ENCODE measurements around the gene SPTLC2. TPM values are rescaled to one million over a fixed set of nuclear protein-coding genes. Genes with fewer than 3 reads are reported as not detected.

The SPTLC2 gene
- total and polyA plus RNA-seq, 2 of the 13 experiments (the other 11 are each of a cell fraction or from before 2014, with no cell fraction given) = 17.4 to 17.5 TPM

GRCh38 chr14:77502109-77502782 lies 114.2 kb downstream of the SPTLC2 start:
- POLR2A ChIA-PET = no interaction called here
- DNase-seq (ENCODE audit: low spot score) (peak; percentile 88), FAIRE-seq (peak; percentile 94), ATAC-seq (peak; percentile 68)
- intact Hi-C loops (cut with micrococcal nuclease; ENCODE audit: unreplicated experiment) (loop anchor here (5.0 kb wide), 1 partner anchor 540 kb away; no protein-coding TSS in a partner anchor), in situ Hi-C loops (cut with HindIII; ENCODE audit: extremely low pct_ligation_motif_present, low pct_unique_long_range_greater_than_20kb) (no loop called here)
- no peaks in the 10 kb centered on the region for H4K20me1 ChIP-seq (ENCODE audit: insufficient read depth, low read length)
- H2AFZ ChIP-seq (ENCODE audit: low read length) = no peak overlapping the region
- H3K27me3 ChIP-seq (ENCODE audit: control insufficient read depth in 1 of 2, insufficient read depth in 2 of 2, low read length in 2 of 2) = no peaks in the 10 kb centered on the region; a peak in 1 of 5 replicates
- CTCF ChIA-PET (ENCODE audit: low intra/inter-chr PET ratio, low total read pairs) = no interaction called here
- peaks cover 7% of the 10 kb centered on the region for H3K79me2 ChIP-seq (ENCODE audit: insufficient read depth, low read length)
- no peaks in the 10 kb centered on the region for H3K36me3 ChIP-seq (replicated peaks in 1 of 2; ENCODE audit: control insufficient read depth in 1 of 2, insufficient read depth in 2 of 2, low read length in 2 of 2)
- 11% methylated on average over 11 of the region's 11 CpGs for WGBS (ENCODE audit: low lambda C conversion rate)
- no TSS peak for BruUV-seq (replicated peaks)
- peak overlapping the region in 1 of 3 experiments; percentile 9; a peak in 1 of 6 replicates for H3K4me3 ChIP-seq (replicated peaks in 1 of 3; ENCODE audit: insufficient read depth in 1 of 3, low read depth in 2 of 3, low read length in 3 of 3)
- H3K9ac ChIP-seq (ENCODE audit: insufficient read depth, low read depth, low read length) = peak overlapping the region; percentile 53
- peak overlapping the region; percentile 68 for H3K4me2 ChIP-seq (ENCODE audit: low read depth, low read length)
- peak overlapping the region; percentile 92 for H3K27ac ChIP-seq (ENCODE audit: extremely low read length, insufficient read depth, low read length)
- peaks cover 65% of the 10 kb centered on the region for H3K4me1 ChIP-seq (ENCODE audit: insufficient read depth, low read length)
- H3K9me3 ChIP-seq (ENCODE audit: low read length) = no peaks in the 10 kb centered on the region
- TF ChIP-seq PHF21A (CRISPR knock-in tag; IDR thresholded peaks at IDR 0.05) (peak; percentile 63; the same call in 1 of the 2 replicates), GABPA (IDR thresholded peaks at IDR 0.05; ENCODE audit: low read depth, low read length) (no peak), GABPA (CRISPR knock-in tag; IDR thresholded peaks at IDR 0.05; ENCODE audit: low read depth) (0 out of 2 replicates have a peak, but pooled peaks have one; percentile 35), ZNF33A (CRISPR knock-in tag; IDR thresholded peaks at IDR 0.05; ENCODE audit: borderline replicate concordance) (no peak), ZNF747 (CRISPR knock-in tag; IDR thresholded peaks at IDR 0.05; ENCODE audit: borderline replicate concordance) (no peak), SOX13 (IDR thresholded peaks at IDR 0.05) (no peak), SOX13 (CRISPR knock-in tag; conservative IDR thresholded peaks at IDR 0.05 in 1 of 2, IDR thresholded peaks at IDR 0.05 in 1 of 2) (peak in 1 of 2 experiments; percentile 69; a peak in 1 of 4 replicates), ARID3A (IDR thresholded peaks at IDR 0.05; ENCODE audit: low read depth, low read length) (peak; percentile 60; the same call in 1 of the 2 replicates), AHR (CRISPR knock-in tag; IDR thresholded peaks at IDR 0.05) (no peak), RFXANK (CRISPR knock-in tag; IDR thresholded peaks at IDR 0.05) (peak; percentile 56; the same call in 1 of the 2 replicates), RCOR2 (CRISPR knock-in tag; IDR thresholded peaks at IDR 0.05) (peak; percentile 41; the same call in 1 of the 2 replicates), MTA1 (CRISPR knock-in tag; IDR thresholded peaks at IDR 0.05; ENCODE audit: borderline replicate concordance) (no peak), MZF1 (CRISPR knock-in tag; IDR thresholded peaks at IDR 0.05; ENCODE audit: borderline replicate concordance) (no peak), ZMYM3 (CRISPR knock-in tag; IDR thresholded peaks at IDR 0.05) (no peak; the same call in 1 of the 2 replicates), ZIK1 (CRISPR knock-in tag; IDR thresholded peaks at IDR 0.05; ENCODE audit: borderline replicate concordance, low read depth) (no peak), ZNF605 (CRISPR knock-in tag; IDR thresholded peaks at IDR 0.05) (no peak), NR2C2 (CRISPR knock-in tag; IDR thresholded peaks at IDR 0.05; ENCODE audit: borderline replicate concordance) (no peak), ZNF609 (CRISPR knock-in tag; IDR thresholded peaks at IDR 0.05; ENCODE audit: borderline replicate concordance) (peak; percentile 60; the same call in 1 of the 2 replicates), MAFG (CRISPR knock-in tag; IDR thresholded peaks at IDR 0.05) (no peak)
